ENCODE data around the gene HDAC4.

The HDAC4 gene

DNA sequence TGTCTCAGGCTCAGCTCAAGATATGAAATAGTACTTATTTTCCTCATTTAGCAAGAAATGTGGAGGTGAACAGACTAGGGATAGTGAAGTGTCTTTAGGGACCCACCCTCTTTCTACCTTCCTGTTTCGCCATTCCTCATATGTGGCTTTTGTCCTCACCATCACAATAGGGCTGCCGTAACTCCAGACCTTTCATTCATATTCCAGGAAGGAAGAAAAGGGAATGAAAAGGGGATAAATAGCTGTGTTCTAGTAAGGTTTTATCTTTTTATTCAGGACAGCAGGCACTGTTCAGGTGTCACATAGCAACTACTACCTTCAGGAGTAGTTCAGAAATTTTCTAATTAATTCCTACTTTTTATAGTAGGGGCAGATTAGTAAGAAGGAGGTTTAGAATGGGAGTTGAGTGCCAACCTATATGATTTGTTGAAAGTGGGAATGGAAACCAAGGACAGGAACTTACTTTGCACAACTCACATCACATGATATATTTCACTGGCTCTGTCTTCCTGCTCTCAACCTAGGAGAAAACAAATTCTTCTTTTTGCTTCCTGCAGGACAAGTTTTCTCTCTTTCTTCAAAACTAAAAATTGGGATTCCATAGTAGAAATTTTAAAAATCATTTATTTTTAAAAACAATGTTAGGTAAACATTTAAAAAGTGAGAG lies 36.0 kb upstream of the HDAC4 start:
- DNase-seq (ENCODE audit: low read depth) = no peak

GRCh38 chr2:239436076-239436475 lies 35.3 kb upstream of the HDAC4 start:
- TF ChIP-seq, protein P1, sequence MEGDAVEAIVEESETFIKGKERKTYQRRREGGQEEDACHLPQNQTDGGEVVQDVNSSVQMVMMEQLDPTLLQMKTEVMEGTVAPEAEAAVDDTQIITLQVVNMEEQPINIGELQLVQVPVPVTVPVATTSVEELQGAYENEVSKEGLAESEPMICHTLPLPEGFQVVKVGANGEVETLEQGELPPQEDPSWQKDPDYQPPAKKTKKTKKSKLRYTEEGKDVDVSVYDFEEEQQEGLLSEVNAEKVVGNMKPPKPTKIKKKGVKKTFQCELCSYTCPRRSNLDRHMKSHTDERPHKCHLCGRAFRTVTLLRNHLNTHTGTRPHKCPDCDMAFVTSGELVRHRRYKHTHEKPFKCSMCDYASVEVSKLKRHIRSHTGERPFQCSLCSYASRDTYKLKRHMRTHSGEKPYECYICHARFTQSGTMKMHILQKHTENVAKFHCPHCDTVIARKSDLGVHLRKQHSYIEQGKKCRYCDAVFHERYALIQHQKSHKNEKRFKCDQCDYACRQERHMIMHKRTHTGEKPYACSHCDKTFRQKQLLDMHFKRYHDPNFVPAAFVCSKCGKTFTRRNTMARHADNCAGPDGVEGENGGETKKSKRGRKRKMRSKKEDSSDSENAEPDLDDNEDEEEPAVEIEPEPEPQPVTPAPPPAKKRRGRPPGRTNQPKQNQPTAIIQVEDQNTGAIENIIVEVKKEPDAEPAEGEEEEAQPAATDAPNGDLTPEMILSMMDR (IDR thresholded peaks at IDR 0.05; ENCODE audit: control insufficient read depth, insufficient read depth, low read depth, low read length, missing control alignments) = no peak
- no peak overlapping the region for H3K4me3 ChIP-seq (ENCODE audit: control insufficient read depth, low read depth, low read length)
- DNase-seq (ENCODE audit: low read depth) = no peak

More for the DNA sequence above, 36.0 kb upstream of the HDAC4 start:
- TF ChIP-seq, protein P1 (IDR thresholded peaks at IDR 0.05; ENCODE audit: control insufficient read depth, insufficient read depth, low read depth, low read length, missing control alignments) = no peak
- H3K4me3 ChIP-seq (ENCODE audit: control insufficient read depth, low read depth, low read length) = no peak overlapping the region

- no peak overlapping the region for H3K4me3 ChIP-seq (ENCODE audit: control insufficient read depth, low read depth, low read length)
- TF ChIP-seq, protein P1 (IDR thresholded peaks at IDR 0.05; ENCODE audit: control insufficient read depth, insufficient read depth, low read depth, low read length, missing control alignments) = no peak
- no peak for DNase-seq (ENCODE audit: low read depth)
Observed at GRCh38 chr2:239433777-239434403, 33.1 kb upstream of the HDAC4 start.

- TF ChIP-seq, protein P1 (IDR thresholded peaks at IDR 0.05; ENCODE audit: control insufficient read depth, insufficient read depth, low read depth, low read length, missing control alignments) = no peak
- no peak for DNase-seq (ENCODE audit: low read depth)
- no peak overlapping the region for H3K4me3 ChIP-seq (ENCODE audit: control insufficient read depth, low read depth, low read length)
Observed at GRCh38 chr2:239432174-239432573, 31.4 kb upstream of the HDAC4 start.

GRCh38 chr2:239431536-239431935 lies 30.7 kb upstream of the HDAC4 start:
- no peak for DNase-seq (ENCODE audit: low read depth)
- TF ChIP-seq, protein P1 (IDR thresholded peaks at IDR 0.05; ENCODE audit: control insufficient read depth, insufficient read depth, low read depth, low read length, missing control alignments) = no peak
- no peak overlapping the region for H3K4me3 ChIP-seq (ENCODE audit: control insufficient read depth, low read depth, low read length)

- TF ChIP-seq, protein P1 (IDR thresholded peaks at IDR 0.05; ENCODE audit: control insufficient read depth, insufficient read depth, low read depth, low read length, missing control alignments) = no peak
- no peak for DNase-seq (ENCODE audit: low read depth)
- no peak overlapping the region for H3K4me3 ChIP-seq (ENCODE audit: control insufficient read depth, low read depth, low read length)
Observed at GRCh38 chr2:239429473-239430350, 28.9 kb upstream of the HDAC4 start.

Measured in AG09309 (cell line).